ENCODE data around the gene CHTF18. TPM values are rescaled to one million over a fixed set of nuclear protein-coding genes. Genes with fewer than 3 reads are reported as not detected.

CHTF18 gene
- total RNA-seq, 4 donors from 2014 or later, result 5.0 to 17.8 (median 7.3) TPM

DNA sequence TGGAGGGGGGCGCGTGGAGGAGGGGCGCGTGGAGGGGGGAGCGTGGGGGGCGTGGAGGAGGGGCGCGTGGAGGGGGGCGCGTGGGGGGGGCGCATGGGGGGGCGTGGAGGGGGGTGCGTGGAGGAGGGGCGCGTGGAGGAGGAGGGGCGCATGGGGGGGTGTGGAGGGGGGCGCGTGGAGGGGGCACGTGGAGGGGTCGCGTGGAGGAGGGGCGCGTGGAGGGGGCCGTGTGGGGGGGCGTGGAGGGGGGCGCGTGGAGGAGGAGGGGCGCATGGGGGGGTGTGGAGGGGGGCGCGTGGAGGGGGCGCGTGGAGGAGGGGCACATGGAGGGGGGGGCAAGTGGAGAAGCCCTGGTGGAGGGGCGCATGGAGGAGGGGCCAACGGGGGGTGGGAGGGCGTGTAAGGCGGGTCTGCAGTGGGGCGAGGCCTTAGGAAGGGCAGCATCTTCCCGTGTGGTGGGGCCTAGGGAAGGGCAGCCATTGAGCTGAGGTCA lies 20.6 kb upstream of the CHTF18 start:
- 30% methylated on average over 2 to 4 of the region's 38 CpGs for WGBS, 2 donors
- no peak overlapping the region for H3K4me3 ChIP-seq
- no peak for DNase-seq
- TF ChIP-seq, protein P1, sequence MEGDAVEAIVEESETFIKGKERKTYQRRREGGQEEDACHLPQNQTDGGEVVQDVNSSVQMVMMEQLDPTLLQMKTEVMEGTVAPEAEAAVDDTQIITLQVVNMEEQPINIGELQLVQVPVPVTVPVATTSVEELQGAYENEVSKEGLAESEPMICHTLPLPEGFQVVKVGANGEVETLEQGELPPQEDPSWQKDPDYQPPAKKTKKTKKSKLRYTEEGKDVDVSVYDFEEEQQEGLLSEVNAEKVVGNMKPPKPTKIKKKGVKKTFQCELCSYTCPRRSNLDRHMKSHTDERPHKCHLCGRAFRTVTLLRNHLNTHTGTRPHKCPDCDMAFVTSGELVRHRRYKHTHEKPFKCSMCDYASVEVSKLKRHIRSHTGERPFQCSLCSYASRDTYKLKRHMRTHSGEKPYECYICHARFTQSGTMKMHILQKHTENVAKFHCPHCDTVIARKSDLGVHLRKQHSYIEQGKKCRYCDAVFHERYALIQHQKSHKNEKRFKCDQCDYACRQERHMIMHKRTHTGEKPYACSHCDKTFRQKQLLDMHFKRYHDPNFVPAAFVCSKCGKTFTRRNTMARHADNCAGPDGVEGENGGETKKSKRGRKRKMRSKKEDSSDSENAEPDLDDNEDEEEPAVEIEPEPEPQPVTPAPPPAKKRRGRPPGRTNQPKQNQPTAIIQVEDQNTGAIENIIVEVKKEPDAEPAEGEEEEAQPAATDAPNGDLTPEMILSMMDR (IDR thresholded peaks at IDR 0.05), result no peak
- no peak for TF ChIP-seq POLR2A (IDR thresholded peaks at IDR 0.05)
- H3K9me3 ChIP-seq, result no peaks in the 10 kb centered on the region
- intact Hi-C loops (cut with DNase I), result no loop called here
- peaks cover 0 to 51% (median 0%) of the 10 kb centered on the region in 4 donors for H3K27me3 ChIP-seq
- no peak overlapping the region for H3K27ac ChIP-seq
- no peaks in the 10 kb centered on the region for H3K36me3 ChIP-seq
- peaks cover 0 to 9% (median 0%) of the 10 kb centered on the region in 3 donors for H3K4me1 ChIP-seq

DNA sequence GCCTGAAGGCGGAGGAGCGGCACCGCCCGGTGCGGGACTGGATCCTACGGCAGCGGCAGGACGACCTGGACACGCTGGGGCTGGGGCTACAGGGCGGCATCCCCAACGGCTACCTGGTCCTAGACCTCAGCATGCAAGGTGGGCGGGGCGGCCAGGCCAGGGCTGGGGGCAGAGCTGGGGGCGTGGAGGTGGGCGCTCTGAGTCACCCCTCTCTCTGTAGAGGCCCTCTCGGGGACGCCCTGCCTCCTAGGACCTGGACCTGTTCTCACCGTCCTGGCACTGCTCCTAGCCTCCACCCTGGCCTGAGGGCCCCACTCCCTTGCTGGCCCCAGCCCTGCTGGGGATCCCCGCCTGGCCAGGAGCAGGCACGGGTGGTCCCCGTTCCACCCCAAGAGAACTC lies 20.0 kb upstream of the CHTF18 start:
- TF ChIP-seq, protein P1 (IDR thresholded peaks at IDR 0.05), result no peak
- no peak for TF ChIP-seq POLR2A (IDR thresholded peaks at IDR 0.05)
- intact Hi-C loops (cut with DNase I), result no loop called here
- peaks cover 0 to 9% (median 0%) of the 10 kb centered on the region in 3 donors for H3K4me1 ChIP-seq
- H3K36me3 ChIP-seq, result no peaks in the 10 kb centered on the region
- DNase-seq, result no peak
- no peak overlapping the region for H3K4me3 ChIP-seq
- peaks cover 0 to 46% (median 0%) of the 10 kb centered on the region in 4 donors for H3K27me3 ChIP-seq
- no peak overlapping the region for H3K27ac ChIP-seq
- H3K9me3 ChIP-seq, result no peaks in the 10 kb centered on the region
- WGBS, 2 donors, result 13 to 41% methylated on average over 3 to 8 of the region's 21 CpGs

DNA sequence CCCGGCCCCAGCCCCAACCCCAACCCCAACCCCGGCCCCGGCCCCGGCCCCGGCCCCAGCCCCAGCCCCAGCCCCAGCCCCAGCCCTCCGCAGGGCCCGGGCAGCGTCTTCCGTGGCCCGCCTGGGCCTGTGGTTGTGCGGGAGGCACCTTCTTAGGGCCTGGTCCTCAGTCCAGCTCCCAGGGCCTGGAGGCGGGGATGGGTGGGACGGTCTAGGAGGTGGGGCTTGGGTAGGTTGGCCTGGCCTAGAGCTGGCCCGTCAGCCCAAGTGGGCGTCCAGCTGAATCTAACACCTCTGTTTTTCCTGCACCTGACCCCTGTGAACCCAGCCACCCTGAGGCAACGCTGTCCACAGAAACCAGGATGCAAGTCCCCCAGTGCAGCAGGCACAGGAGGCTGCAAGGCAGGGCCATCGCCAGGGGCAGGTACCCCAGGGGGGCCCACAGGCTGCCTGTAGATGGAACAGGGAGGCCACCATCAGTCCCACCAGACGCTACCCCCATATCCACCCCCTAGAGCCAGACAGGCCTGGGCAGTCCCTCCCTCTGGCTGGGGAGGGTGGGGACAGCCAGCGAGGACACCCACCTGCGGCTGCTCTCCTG lies 19.1 kb upstream of the CHTF18 start:
- Histone ChIP-seq H3K27me3 (peaks cover 0 to 43% (median 0%) of the 10 kb centered on the region in 4 donors), H3K9me3 (no peaks in the 10 kb centered on the region), H3K4me3 (no peak overlapping the region), H3K27ac (no peak overlapping the region), H3K4me1 (peaks cover 0 to 9% (median 0%) of the 10 kb centered on the region in 3 donors), H3K36me3 (no peaks in the 10 kb centered on the region)
- no peak for TF ChIP-seq POLR2A (IDR thresholded peaks at IDR 0.05)
- TF ChIP-seq, protein P1 (IDR thresholded peaks at IDR 0.05), result no peak
- intact Hi-C loops (cut with DNase I), result no loop called here
- DNase-seq, result no peak
- no CpG with 5 or more reads among the region's 20 CpGs for WGBS, 2 donors

DNA sequence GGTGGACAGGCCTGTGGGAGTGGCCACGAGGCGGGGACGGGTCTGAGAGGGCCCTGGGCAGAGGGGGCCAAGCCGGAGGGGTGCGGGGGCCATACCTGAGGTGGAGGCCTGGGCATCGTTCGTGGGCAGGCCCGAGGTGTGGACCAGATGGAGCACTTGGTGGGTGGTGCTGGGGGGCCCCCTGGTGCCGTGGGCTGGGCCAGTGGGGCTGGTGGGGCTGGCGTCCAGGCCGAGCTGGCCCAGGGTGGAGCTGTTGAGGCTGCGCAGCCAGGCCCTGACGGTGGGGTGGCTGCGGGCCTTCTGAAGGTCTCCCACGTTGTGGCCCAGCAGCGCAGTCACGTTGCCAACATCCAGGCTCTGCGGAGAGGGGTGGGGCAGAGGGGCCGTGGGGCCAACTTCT lies 18.5 kb upstream of the CHTF18 start:
- TF ChIP-seq POLR2A (IDR thresholded peaks at IDR 0.05), result no peak
- TF ChIP-seq, protein P1 (IDR thresholded peaks at IDR 0.05), result no peak
- Histone ChIP-seq H3K36me3 (no peaks in the 10 kb centered on the region), H3K9me3 (no peaks in the 10 kb centered on the region), H3K27ac (no peak overlapping the region), H3K4me3 (no peak overlapping the region), H3K27me3 (peaks cover 0 to 43% (median 0%) of the 10 kb centered on the region in 4 donors), H3K4me1 (peaks cover 0 to 9% (median 0%) of the 10 kb centered on the region in 3 donors)
- intact Hi-C loops (cut with DNase I), result no loop called here
- DNase-seq, result no peak
- WGBS, 2 donors, result 90% methylated on average over 2 of the region's 19 CpGs; no CpG with 5 or more reads in 1 of the 2 donors

DNA sequence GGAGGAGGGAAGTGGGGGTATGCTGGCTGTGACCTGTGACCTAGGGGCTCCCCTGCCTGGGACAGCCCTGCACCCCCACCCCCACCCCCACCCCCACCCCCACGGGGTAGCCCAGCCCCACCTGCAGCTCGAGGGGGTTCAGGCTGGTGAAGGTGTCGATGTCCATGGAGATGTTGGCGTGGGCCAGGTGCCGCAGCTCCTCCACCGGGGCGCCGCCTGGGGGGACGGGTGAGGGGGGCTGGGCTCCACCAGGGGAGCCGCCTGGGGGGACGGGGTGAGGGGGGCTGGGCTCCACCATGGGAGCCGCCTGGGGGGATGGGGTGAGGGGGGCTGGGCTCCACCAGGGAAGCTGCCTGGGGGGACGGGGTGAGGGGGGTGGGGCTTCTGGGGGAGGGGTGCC lies 18.0 kb upstream of the CHTF18 start:
- Histone ChIP-seq H3K36me3 (no peaks in the 10 kb centered on the region), H3K9me3 (no peaks in the 10 kb centered on the region), H3K4me1 (peaks cover 0 to 9% (median 0%) of the 10 kb centered on the region in 3 donors), H3K27ac (no peak overlapping the region), H3K27me3 (peaks cover 0 to 43% (median 0%) of the 10 kb centered on the region in 4 donors), H3K4me3 (no peak overlapping the region)
- intact Hi-C loops (cut with DNase I), result no loop called here
- WGBS, 2 donors, result no CpG with 5 or more reads among the region's 13 CpGs
- DNase-seq, result no peak
- TF ChIP-seq POLR2A (IDR thresholded peaks at IDR 0.05), result no peak

Data from esophagus squamous epithelium (tissue), 5 donors.